Loucy (cell line): ENCODE data around the gene CCNG2.

ENCODE experiments used
- H2AFZ ChIP-seq: fragments of 200-600 bp; sonication (generic); 2 replicates; pipeline ENCODE4 v1.6.0; 2016; ENCODE audit warnings: antibody characterized with exemption, mild to moderate bottlenecking, low read length, moderate library complexity
- H3F3A ChIP-seq: fragments of 200-600 bp; 2 replicates; pipeline ENCODE4 v1.6.0; 2016; ENCODE audit warnings: antibody characterized with exemption, low read depth, mild to moderate bottlenecking
- H3K27me3 ChIP-seq: fragments of 200-600 bp; sonication (generic); 2 replicates; pipeline ENCODE4 v1.6.1; 2014; ENCODE audit warnings: low read length, mild to moderate bottlenecking; ENCODE audit not compliant: insufficient read depth, poor library complexity, severe bottlenecking
- H3K36me3 ChIP-seq: fragments of 200-600 bp; sonication (generic); 2 replicates; pipeline ENCODE4 v1.6.1; 2016; ENCODE audit warnings: low read length; ENCODE audit not compliant: insufficient read depth
- H3K4me1 ChIP-seq: fragments of 200-600 bp; sonication (generic); 2 replicates; pipeline ENCODE4 v1.5.1; 2014; ENCODE audit warnings: low read length, mild to moderate bottlenecking; ENCODE audit not compliant: insufficient read depth, poor library complexity, severe bottlenecking
- H3K4me2 ChIP-seq: fragments of 200-600 bp; sonication (generic); 2 replicates; pipeline ENCODE4 v1.6.0; 2014; ENCODE audit warnings: antibody characterized with exemption, low read length, low read depth, mild to moderate bottlenecking; ENCODE audit not compliant: poor library complexity, severe bottlenecking
- H3K4me3 ChIP-seq: fragments of 200-600 bp; sonication (generic); 2 replicates; pipeline ENCODE4 v1.5.1; 2014; ENCODE audit warnings: low read length, mild to moderate bottlenecking, mixed read lengths; ENCODE audit not compliant: poor library complexity, severe bottlenecking
- H3K79me2 ChIP-seq: fragments of 200-600 bp; sonication (generic); 2 replicates; pipeline ENCODE4 v1.6.1; 2014; ENCODE audit warnings: low read length; ENCODE audit not compliant: insufficient read depth
- H3K9ac ChIP-seq: fragments of 200-600 bp; sonication (generic); 2 replicates; pipeline ENCODE4 v1.6.0; 2014; ENCODE audit warnings: mild to moderate bottlenecking, low read depth, low read length, moderate library complexity; ENCODE audit not compliant: poor library complexity, severe bottlenecking
- H3K9me2 ChIP-seq: fragments of 200-600 bp; sonication (generic); replicated peaks from 2 replicates; pipeline ENCODE4 v1.6.1; 2016; ENCODE audit warnings: low read depth, low read length, mixed read lengths
- H3K9me3 ChIP-seq: fragments of 200-600 bp; sonication (generic); 2 replicates; pipeline ENCODE4 v1.6.1; 2014; ENCODE audit warnings: mild to moderate bottlenecking, antibody characterized with exemption, low read length, low read depth; ENCODE audit not compliant: insufficient read depth
- H4K20me1 ChIP-seq: fragments of 200-600 bp; sonication (generic); 2 replicates; pipeline ENCODE4 v1.6.0; 2014; ENCODE audit warnings: antibody characterized with exemption, low read length, mild to moderate bottlenecking; ENCODE audit not compliant: insufficient read depth, poor library complexity, severe bottlenecking
- CTCF ChIP-seq: fragments of 200-600 bp; sonication (generic); conservative IDR thresholded peaks from 2 replicates; pipeline ENCODE4 v1.5.1; 2014; ENCODE audit warnings: mild to moderate bottlenecking, antibody characterized with exemption, low read length
- EZH2phosphoT487 ChIP-seq: fragments of 200-600 bp; IDR thresholded peaks from 2 replicates; pipeline ENCODE4 v1.6.1; 2018; ENCODE audit warnings: antibody characterized with exemption, mild to moderate bottlenecking, moderate library complexity, borderline replicate concordance

Gene CCNG2

GRCh38 chr4:77125961-77126360 lies 31.0 kb upstream of the CCNG2 start:
- Histone ChIP-seq H4K20me1 (no peaks in the 10 kb centered on the region), H3F3A (peaks cover 12% of the 10 kb centered on the region), H3K4me3 (no peak overlapping the region), H3K4me2 (peak overlapping the region; percentile 69), H3K36me3 (no peaks in the 10 kb centered on the region), H3K9me2 (no peaks in the 10 kb centered on the region), H3K9ac (peak overlapping the region; percentile 6), H2AFZ (0 out of 2 replicates have a peak overlapping the region, but pooled peaks have one; percentile 40), H3K4me1 (peaks cover 32% of the 10 kb centered on the region), H3K27me3 (no peaks in the 10 kb centered on the region), H3K79me2 (no peaks in the 10 kb centered on the region), H3K9me3 (no peaks in the 10 kb centered on the region)
- TF ChIP-seq CTCF (no peak), EZH2phosphoT487 (no peak)

GRCh38 chr4:77126809-77127208 lies 30.2 kb upstream of the CCNG2 start:
- H3K79me2 ChIP-seq, result no peaks in the 10 kb centered on the region
- peaks cover 12% of the 10 kb centered on the region for H3F3A ChIP-seq
- H3K4me3 ChIP-seq, result peak overlapping the region; percentile 39
- TF ChIP-seq EZH2phosphoT487 (no peak), CTCF (no peak)
- H3K4me1 ChIP-seq, result peaks cover 32% of the 10 kb centered on the region
- H4K20me1 ChIP-seq, result no peaks in the 10 kb centered on the region
- no peaks in the 10 kb centered on the region for H3K9me3 ChIP-seq
- H2AFZ ChIP-seq, result no peak overlapping the region
- H3K27me3 ChIP-seq, result no peaks in the 10 kb centered on the region
- no peaks in the 10 kb centered on the region for H3K36me3 ChIP-seq
- peak overlapping the region; percentile 60 for H3K9ac ChIP-seq
- no peaks in the 10 kb centered on the region for H3K9me2 ChIP-seq
- H3K4me2 ChIP-seq, result peak overlapping the region; percentile 69

GRCh38 chr4:77127215-77127614 lies 29.8 kb upstream of the CCNG2 start:
- TF ChIP-seq CTCF (no peak), EZH2phosphoT487 (no peak)
- Histone ChIP-seq H2AFZ (0 out of 2 replicates have a peak overlapping the region, but pooled peaks have one; percentile 58), H3K79me2 (no peaks in the 10 kb centered on the region), H3F3A (peaks cover 12% of the 10 kb centered on the region), H3K9me3 (no peaks in the 10 kb centered on the region), H3K4me3 (peak overlapping the region; percentile 39), H3K27me3 (no peaks in the 10 kb centered on the region), H3K4me2 (peak overlapping the region; percentile 69), H4K20me1 (no peaks in the 10 kb centered on the region), H3K9ac (peak overlapping the region; percentile 60), H3K36me3 (no peaks in the 10 kb centered on the region), H3K4me1 (peaks cover 32% of the 10 kb centered on the region), H3K9me2 (no peaks in the 10 kb centered on the region)
